D721Med (cell line): ENCODE results near the gene SLC7A1.

Experiments
- DNase-seq: peaks from one replicate; pipeline ENCODE4 v3.0.0; 2011; ENCODE audit warnings: low spot score; ENCODE audit not compliant: insufficient read length
- FAIRE-seq: peaks from 2 replicates; lab custom pipeline; 2011; peaks lifted over from hg19 to GRCh38; lab: Jason Lieb, UNC
- TF ChIP-seq, protein P1 (sequence below): IDR thresholded peaks from 2 replicates; pipeline ENCODE4 v1.5.1; 2012; ENCODE audit warnings: mild to moderate bottlenecking, control low read depth; ENCODE audit not compliant: insufficient read depth; ENCODE audit errors: missing control alignments

SLC7A1 gene

DNA sequence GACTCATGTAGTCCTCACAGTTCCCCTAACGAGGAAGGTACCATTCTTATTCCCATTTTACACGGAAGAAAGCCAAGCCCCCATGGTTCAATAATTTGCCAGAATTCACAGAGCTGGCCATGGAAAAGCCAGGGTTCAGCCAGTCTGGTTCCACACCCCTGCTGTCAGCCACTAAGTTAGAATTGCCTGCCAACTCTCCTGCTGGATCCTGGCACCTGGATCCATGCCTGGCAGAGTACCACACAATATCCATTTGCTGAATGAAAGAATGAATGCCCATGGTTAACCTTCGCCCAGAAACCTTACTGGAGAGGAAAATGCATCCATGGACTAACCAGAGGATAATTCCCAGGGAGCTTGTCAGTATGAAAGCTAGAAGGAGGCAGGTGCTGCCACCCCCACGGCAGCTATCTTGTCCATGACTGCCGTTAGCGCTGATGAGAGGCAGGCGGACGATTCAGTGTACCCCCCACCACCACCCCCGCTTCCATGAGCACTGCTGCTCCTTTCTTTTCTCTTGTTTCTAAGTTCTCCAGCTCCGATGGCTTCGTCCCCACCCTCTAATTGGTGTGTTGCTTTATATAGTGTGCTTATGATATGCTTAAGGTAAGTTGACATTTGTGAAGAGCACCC, 114.5 kb downstream of the SLC7A1 start:
- no peak for DNase-seq
- TF ChIP-seq, protein P1, sequence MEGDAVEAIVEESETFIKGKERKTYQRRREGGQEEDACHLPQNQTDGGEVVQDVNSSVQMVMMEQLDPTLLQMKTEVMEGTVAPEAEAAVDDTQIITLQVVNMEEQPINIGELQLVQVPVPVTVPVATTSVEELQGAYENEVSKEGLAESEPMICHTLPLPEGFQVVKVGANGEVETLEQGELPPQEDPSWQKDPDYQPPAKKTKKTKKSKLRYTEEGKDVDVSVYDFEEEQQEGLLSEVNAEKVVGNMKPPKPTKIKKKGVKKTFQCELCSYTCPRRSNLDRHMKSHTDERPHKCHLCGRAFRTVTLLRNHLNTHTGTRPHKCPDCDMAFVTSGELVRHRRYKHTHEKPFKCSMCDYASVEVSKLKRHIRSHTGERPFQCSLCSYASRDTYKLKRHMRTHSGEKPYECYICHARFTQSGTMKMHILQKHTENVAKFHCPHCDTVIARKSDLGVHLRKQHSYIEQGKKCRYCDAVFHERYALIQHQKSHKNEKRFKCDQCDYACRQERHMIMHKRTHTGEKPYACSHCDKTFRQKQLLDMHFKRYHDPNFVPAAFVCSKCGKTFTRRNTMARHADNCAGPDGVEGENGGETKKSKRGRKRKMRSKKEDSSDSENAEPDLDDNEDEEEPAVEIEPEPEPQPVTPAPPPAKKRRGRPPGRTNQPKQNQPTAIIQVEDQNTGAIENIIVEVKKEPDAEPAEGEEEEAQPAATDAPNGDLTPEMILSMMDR: no peak
- no peak for FAIRE-seq

DNA sequence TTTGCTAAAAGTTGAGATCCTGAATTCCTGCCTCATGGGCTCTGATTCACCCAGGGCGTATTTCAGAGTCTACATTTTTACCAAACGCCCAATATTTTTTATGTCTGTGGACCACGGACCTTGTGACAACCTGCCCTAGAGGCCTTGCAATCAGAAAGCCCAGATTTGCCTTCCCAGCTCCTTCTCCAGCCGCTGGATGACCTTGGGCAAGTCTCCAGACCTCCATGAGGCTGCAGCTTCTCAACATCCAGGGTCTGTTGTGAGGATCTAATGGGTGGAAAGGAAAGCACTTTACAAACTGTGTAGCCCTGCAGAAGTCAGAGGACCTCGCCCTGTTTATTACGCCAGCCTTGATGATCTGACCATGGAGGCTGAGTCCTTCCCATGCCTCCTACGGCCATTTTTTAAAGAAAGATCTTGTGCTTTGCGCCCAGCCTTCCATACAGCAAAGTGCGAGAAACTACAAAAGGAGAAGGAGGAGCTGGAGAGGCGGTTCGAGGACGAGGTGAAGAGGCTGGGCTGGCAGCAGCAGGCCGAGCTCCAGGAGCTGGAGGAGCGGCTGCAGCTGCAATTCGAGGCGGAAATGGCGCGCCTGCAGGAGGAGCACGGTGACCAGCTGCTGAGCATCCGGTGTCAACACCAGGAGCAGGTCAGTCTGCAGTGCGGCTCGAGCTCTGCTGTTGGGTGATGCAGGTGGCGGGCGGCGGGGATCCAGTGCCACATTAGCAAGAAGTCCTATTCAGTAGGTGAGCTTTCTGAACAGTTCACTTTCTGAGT, 115.6 kb downstream of the SLC7A1 start:
- FAIRE-seq: no peak
- TF ChIP-seq, protein P1: no peak
- DNase-seq: no peak

DNA sequence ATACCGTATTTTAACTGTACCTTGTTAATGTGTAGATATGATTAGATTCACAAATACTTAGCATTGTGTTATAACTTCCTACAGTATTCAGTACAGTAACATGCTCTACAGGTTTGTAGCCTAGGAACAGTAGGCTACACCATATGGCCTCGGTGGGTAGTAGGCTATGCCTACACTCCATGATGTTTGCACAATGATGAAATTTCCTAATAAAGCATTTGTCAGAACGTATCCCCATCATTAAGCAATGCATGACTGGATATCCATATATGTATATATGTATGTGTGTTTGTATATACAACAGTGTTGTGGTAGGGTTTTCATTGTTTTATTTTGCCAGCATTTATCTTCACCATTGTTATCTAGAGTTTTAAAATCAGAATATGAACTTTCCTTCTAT, 119.4 kb downstream of the SLC7A1 start:
- TF ChIP-seq, protein P1: no peak
- FAIRE-seq: no peak
- no peak for DNase-seq

DNA sequence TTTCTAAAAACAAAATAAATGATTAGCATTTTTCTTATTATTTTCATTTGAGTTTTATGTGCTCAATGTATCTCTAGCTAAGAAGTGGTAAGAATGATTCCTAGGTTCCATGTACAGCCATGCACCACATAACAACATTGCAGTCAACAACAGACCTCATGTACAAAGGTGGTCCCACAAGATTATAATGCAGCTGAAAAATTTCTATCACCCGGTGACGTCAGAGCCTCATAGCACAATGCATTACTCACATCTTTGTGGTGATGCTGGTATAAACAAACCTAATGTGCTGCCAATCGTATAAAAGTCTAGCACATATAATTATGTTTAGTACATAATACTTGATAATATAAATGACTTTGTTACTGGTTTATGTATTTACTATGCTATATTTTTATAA, 120.5 kb downstream of the SLC7A1 start:
- TF ChIP-seq, protein P1: no peak
- no peak for FAIRE-seq
- DNase-seq: no peak

DNA sequence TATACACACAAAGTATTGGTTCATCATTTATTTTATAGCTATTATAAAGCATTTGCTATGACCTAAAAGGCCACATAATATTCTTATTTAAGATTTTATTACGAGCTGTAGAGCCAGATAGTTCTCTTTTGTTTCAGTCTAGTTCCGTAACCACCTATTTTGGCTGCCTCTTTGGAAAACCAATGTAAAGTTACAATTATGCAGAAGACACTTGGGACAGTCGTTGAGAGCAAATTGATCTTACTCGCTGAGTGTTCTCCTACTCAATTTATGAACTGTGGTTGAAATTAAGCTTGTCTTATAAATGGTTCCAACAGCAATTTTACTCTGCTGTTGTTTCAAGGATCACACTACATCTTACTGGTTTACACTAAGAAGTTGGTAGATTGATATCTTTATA, 122.3 kb downstream of the SLC7A1 start:
- DNase-seq: no peak
- FAIRE-seq: no peak
- TF ChIP-seq, protein P1: no peak

DNA sequence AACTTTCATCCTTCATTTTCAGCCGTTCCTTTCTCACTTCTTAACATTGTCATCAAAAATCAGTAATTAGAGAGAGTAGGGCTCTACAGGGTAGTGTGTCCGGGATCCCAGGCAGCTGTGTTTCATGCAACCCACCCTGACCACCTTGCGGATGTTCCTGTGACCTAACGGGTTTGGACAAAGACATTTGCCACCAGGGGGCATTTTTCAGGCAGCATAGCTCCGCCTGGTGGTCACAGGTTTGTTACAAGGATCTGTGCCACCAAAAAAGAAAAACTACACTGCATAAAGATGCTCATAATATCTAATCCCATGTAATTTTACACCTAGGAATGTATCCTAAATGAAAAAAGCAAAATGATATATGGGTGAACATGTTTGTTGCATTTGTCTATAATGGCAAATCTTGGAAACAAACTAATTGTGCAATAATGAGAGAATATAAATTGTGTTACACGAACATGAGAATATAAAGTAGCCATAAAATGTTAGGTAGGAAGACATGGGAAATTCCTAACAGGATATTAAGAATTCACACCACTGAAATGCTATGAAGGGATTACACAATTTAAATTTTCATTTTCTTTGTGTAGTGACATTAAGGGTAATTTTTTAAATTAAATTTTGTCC, 123.0 kb downstream of the SLC7A1 start:
- TF ChIP-seq, protein P1: peak; percentile 97
- FAIRE-seq: no peak

More for the DNA sequence above, 123.0 kb downstream of the SLC7A1 start:
- no peak for DNase-seq
